Keratinocyte (primary cell): ENCODE results near the gene DAZL. TPM values are rescaled to one million over a fixed set of nuclear protein-coding genes. Genes with fewer than 3 reads are reported as not detected.

Source experiments
- DNase-seq: peaks from one replicate; pipeline ENCODE4 v3.0.0-alpha.2; 2011; ENCODE audit warnings: low read depth, missing footprints, low spot score
- FAIRE-seq: peaks from 2 replicates; lab custom pipeline; 2011; peaks lifted over from hg19 to GRCh38; lab: Jason Lieb, UNC
- H2AFZ ChIP-seq: 2 replicates; pipeline ENCODE4 v1.6.0; 2012; ENCODE audit warnings: low read length, control low read depth, inconsistent platforms; ENCODE audit not compliant: control insufficient read depth
- H3K27ac ChIP-seq: 2 replicates; pipeline ENCODE4 v1.5.1; 2011; ENCODE audit warnings: low read length; ENCODE audit not compliant: control insufficient read depth, insufficient read depth
- H3K27me3 ChIP-seq: 3 replicates; pipeline ENCODE4 v1.6.0; 2011; ENCODE audit warnings: low read length; ENCODE audit not compliant: control insufficient read depth, insufficient read depth; ENCODE audit errors: extremely low read depth
- H3K36me3 ChIP-seq, 2 experiments: 2 replicates in 1 of 2; 3 replicates in 1 of 2; pipeline ENCODE4 v1.5.1; 2011; ENCODE audit warnings: low read length in 2 of 2, mild to moderate bottlenecking in 1 of 2; ENCODE audit not compliant: control insufficient read depth in 2 of 2, insufficient read depth in 2 of 2; ENCODE audit errors: extremely low read depth in 1 of 2
- H3K4me1 ChIP-seq: 3 replicates; pipeline ENCODE4 v1.5.1; 2011; ENCODE audit warnings: low read length; ENCODE audit not compliant: control insufficient read depth, insufficient read depth; ENCODE audit errors: extremely low read depth
- H3K4me2 ChIP-seq: 3 replicates; pipeline ENCODE4 v1.6.0; 2011; ENCODE audit warnings: low read depth, low read length; ENCODE audit not compliant: control insufficient read depth, insufficient read depth; ENCODE audit errors: extremely low read depth
- H3K4me3 ChIP-seq, 3 experiments: fragments of 200-600 bp in 1 of 3; sonication (generic) in 1 of 3; 2 replicates in 2 of 3; 3 replicates in 1 of 3; pipeline ENCODE4 v1.5.1; 2011 to 2016; ENCODE audit warnings: low read length in 3 of 3, mild to moderate bottlenecking in 3 of 3, control low read depth in 2 of 3, inconsistent platforms in 1 of 3, low read depth in 1 of 3, mixed read lengths in 1 of 3, mixed run types in 1 of 3, moderate library complexity in 1 of 3; ENCODE audit not compliant: control insufficient read depth in 2 of 3, insufficient read depth in 2 of 3; ENCODE audit errors: extremely low read depth in 1 of 3
- H3K79me2 ChIP-seq: 2 replicates; pipeline ENCODE4 v1.6.0; 2012; ENCODE audit warnings: low read length; ENCODE audit not compliant: control insufficient read depth, insufficient read depth
- H3K9ac ChIP-seq: 3 replicates; pipeline ENCODE4 v1.6.0; 2011; ENCODE audit warnings: low read length; ENCODE audit not compliant: control insufficient read depth, insufficient read depth; ENCODE audit errors: extremely low read depth
- H3K9me1 ChIP-seq: 3 replicates; pipeline ENCODE4 v1.6.0; 2011; ENCODE audit warnings: low read length; ENCODE audit not compliant: control insufficient read depth, insufficient read depth; ENCODE audit errors: extremely low read depth
- H3K9me3 ChIP-seq: 2 replicates; pipeline ENCODE4 v1.5.1; 2012; ENCODE audit warnings: low read depth, low read length; ENCODE audit not compliant: control insufficient read depth
- H4K20me1 ChIP-seq: 3 replicates; pipeline ENCODE4 v1.6.0; 2011; ENCODE audit warnings: low read length; ENCODE audit not compliant: control insufficient read depth, insufficient read depth; ENCODE audit errors: extremely low read depth
- EZH2 ChIP-seq: IDR thresholded peaks from one replicate; pipeline ENCODE4 v1.6.1; 2012; ENCODE audit warnings: inconsistent platforms, mild to moderate bottlenecking, low read length, moderate library complexity
- dilution Hi-C: fragments of 300-500 bp; cut with MboI; formaldehyde crosslinking; loops from one replicate; pipeline ENCODE4 v1.7.0; 2020; ENCODE audit warnings: low sequenced_read_pairs; ENCODE audit not compliant: extremely low pct_ligation_motif_present
- polyA plus RNA-seq, 5 experiments: library from polyadenylated mRNA; depleted of rRNA in 3 of 5; stranded (reverse) in 3 of 5; stranded (forward) in 1 of 5; unstranded in 1 of 5; fragments of >200 nt; gene quantifications; 1 replicate in 1 of 5; 2 replicates in 3 of 5; 3 replicates in 1 of 5; pipeline versions ENCODE4 v1.2.1 to v1.2.3, GENCODE V29; 2011 to 2012; ENCODE audit warnings: missing spikeins in 2 of 5, low read depth in 1 of 5, low replicate concordance in 1 of 5
- TF ChIP-seq, protein P1 (sequence below), 3 experiments: IDR thresholded peaks in 1 of 3; conservative IDR thresholded peaks in 1 of 3; optimal IDR thresholded peaks in 1 of 3; 2 replicates in 2 of 3; 3 replicates in 1 of 3; pipeline versions ENCODE3 to v1.5.1; 2011; ENCODE audit warnings: low read length in 3 of 3, mild to moderate bottlenecking in 3 of 3, moderate library complexity in 2 of 3, control low read depth in 1 of 3, inconsistent platforms in 1 of 3; ENCODE audit not compliant: insufficient read depth in 2 of 3; ENCODE audit errors: extremely low read depth in 1 of 3

DAZL gene
- polyA plus RNA-seq, 1 donor (not counting 4 experiments of a cell fraction or from before 2014, with no cell fraction given): not detected

DNA sequence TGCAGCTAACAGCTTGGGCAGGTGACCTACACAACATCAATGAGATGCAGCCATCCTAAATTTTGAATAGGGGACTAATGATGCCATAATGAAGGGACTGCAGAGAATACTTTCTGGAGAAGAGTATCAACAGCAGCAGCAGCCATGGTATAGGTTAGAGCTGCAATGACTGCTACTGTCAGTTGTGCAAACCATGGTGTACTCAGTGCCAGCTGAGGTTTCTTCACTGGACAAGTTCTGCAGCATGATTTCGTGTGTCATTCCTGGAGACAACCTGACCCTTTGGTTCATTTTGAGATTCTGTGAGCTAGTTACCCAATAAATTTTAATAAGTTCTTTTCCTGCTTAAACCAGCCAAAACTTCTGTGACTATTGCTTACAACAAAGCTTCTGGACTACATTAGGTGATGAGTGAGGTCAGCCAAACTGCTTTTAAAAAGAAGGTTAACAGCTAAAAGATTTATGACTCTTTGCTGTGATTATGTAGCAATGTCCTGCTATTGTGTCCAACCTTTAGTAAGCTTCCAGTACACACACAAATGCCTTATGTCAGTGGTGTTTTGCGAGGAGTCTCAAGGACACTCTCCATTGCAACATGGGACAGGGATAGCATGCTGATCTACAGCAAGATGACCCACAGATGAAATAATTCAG is 4.8 kb upstream of the DAZL start:
- no peak overlapping the region for H3K27ac ChIP-seq
- TF ChIP-seq EZH2: no peak
- TF ChIP-seq, protein P1, sequence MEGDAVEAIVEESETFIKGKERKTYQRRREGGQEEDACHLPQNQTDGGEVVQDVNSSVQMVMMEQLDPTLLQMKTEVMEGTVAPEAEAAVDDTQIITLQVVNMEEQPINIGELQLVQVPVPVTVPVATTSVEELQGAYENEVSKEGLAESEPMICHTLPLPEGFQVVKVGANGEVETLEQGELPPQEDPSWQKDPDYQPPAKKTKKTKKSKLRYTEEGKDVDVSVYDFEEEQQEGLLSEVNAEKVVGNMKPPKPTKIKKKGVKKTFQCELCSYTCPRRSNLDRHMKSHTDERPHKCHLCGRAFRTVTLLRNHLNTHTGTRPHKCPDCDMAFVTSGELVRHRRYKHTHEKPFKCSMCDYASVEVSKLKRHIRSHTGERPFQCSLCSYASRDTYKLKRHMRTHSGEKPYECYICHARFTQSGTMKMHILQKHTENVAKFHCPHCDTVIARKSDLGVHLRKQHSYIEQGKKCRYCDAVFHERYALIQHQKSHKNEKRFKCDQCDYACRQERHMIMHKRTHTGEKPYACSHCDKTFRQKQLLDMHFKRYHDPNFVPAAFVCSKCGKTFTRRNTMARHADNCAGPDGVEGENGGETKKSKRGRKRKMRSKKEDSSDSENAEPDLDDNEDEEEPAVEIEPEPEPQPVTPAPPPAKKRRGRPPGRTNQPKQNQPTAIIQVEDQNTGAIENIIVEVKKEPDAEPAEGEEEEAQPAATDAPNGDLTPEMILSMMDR (optimal IDR thresholded peaks at IDR 0.05 in 1 of 3, IDR thresholded peaks at IDR 0.05 in 1 of 3, conservative IDR thresholded peaks at IDR 0.05 in 1 of 3; ENCODE audit: extremely low read depth in 1 of 3, insufficient read depth in 2 of 3, low read length in 3 of 3): no peak
- H3K4me1 ChIP-seq: no peaks in the 10 kb centered on the region
- no peak overlapping the region for H3K9ac ChIP-seq
- H3K9me3 ChIP-seq: no peaks in the 10 kb centered on the region
- H3K79me2 ChIP-seq: no peaks in the 10 kb centered on the region
- no peak overlapping the region for H3K4me2 ChIP-seq
- no peak overlapping the region for H2AFZ ChIP-seq
- H3K27me3 ChIP-seq: no peaks in the 10 kb centered on the region
- no peaks in the 10 kb centered on the region for H3K36me3 ChIP-seq
- no peak overlapping the region for H3K4me3 ChIP-seq
- H3K9me1 ChIP-seq: no peaks in the 10 kb centered on the region
- no peaks in the 10 kb centered on the region for H4K20me1 ChIP-seq
- dilution Hi-C loops: loop anchor here (25.0 kb wide), 1 partner anchor 252 kb away; no protein-coding TSS in a partner anchor
- no peak for FAIRE-seq
- no peak for DNase-seq

DNA sequence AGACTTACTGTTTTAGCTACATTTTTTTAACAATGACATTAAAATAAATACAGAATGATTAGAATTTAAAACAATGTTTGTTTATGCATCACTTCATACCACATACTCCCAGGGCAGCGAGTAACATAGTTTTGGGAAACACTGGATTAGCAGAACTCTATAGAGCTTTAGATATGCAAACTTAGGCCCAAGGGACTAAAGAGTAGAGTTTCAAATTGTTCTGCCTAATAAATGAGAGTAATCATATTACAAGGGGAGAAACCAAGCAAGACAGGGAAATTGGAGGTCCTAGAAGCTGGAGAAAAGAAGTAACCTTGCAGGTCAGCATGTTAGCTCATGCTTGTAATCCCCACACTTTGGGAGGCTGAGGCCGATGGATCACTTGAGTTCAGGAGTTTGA is 3.6 kb upstream of the DAZL start:
- H3K9me3 ChIP-seq: no peaks in the 10 kb centered on the region
- H3K36me3 ChIP-seq: no peaks in the 10 kb centered on the region
- DNase-seq (no peak), FAIRE-seq (no peak)
- H3K9ac ChIP-seq: no peak overlapping the region
- no peaks in the 10 kb centered on the region for H3K27me3 ChIP-seq
- H3K4me2 ChIP-seq: no peak overlapping the region
- H4K20me1 ChIP-seq: no peaks in the 10 kb centered on the region
- H3K79me2 ChIP-seq: no peaks in the 10 kb centered on the region
- no peaks in the 10 kb centered on the region for H3K9me1 ChIP-seq
- dilution Hi-C loops: loop anchor here (25.0 kb wide), 1 partner anchor 253 kb away; no protein-coding TSS in a partner anchor
- no peaks in the 10 kb centered on the region for H3K4me1 ChIP-seq
- H3K4me3 ChIP-seq: no peak overlapping the region
- no peak for TF ChIP-seq EZH2
- TF ChIP-seq, protein P1 (optimal IDR thresholded peaks at IDR 0.05 in 1 of 3, IDR thresholded peaks at IDR 0.05 in 1 of 3, conservative IDR thresholded peaks at IDR 0.05 in 1 of 3; ENCODE audit: extremely low read depth in 1 of 3, insufficient read depth in 2 of 3, low read length in 3 of 3): no peak
- H3K27ac ChIP-seq: no peak overlapping the region
- no peak overlapping the region for H2AFZ ChIP-seq
